Tibial nerve (tissue), 4 donors: Measurements from ENCODE around the gene TNS3. TPM values are rescaled to one million over a fixed set of nuclear protein-coding genes. Genes with fewer than 3 reads are reported as not detected.

ENCODE experiments used
- DNase-seq, 2 donors: peaks; one replicate each; pipeline ENCODE4 v3.0.0-alpha.2; 2019; ENCODE audit warnings: low spot score in 2 of 2
- H3K27ac ChIP-seq, 4 donors: fragments of 200-600 bp; sonication (generic) in 3 of 4; one replicate each; pipeline ENCODE4 v1.5.1; 2017 to 2019; ENCODE audit warnings: mild to moderate bottlenecking in 1 of 4
- H3K27me3 ChIP-seq, 2 donors: fragments of 200-600 bp; sonication (generic) in 1 of 2; one replicate each; pipeline versions ENCODE4 v1.5.1 to v1.6.0; 2017 to 2019
- H3K36me3 ChIP-seq, 3 donors: fragments of 200-600 bp; sonication (generic); one replicate each; pipeline ENCODE4 v1.5.1; 2018 to 2019
- H3K4me1 ChIP-seq, 4 donors: fragments of 200-600 bp; sonication (generic) in 3 of 4; one replicate each; pipeline ENCODE4 v1.5.1; 2017 to 2019
- H3K4me3 ChIP-seq, 4 donors: fragments of 200-600 bp; sonication (generic) in 3 of 4; one replicate each; pipeline ENCODE4 v1.5.1; 2017 to 2019; ENCODE audit warnings: mild to moderate bottlenecking in 1 of 4, moderate library complexity in 1 of 4
- H3K9me3 ChIP-seq, 4 donors: fragments of 200-600 bp; sonication (generic) in 3 of 4; one replicate each; pipeline ENCODE4 v1.5.1; 2017 to 2019
- EP300 ChIP-seq, 2 donors: sonication (generic); formaldehyde crosslinking; IDR thresholded peaks; one replicate each; pipeline ENCODE4 v1.6.1; 2017; ENCODE audit warnings: antibody characterized with exemption in 2 of 2, mild to moderate bottlenecking in 1 of 2
- POLR2A ChIP-seq, 2 donors: fragments of 450-650 bp; IDR thresholded peaks; one replicate each; pipeline ENCODE4 v1.6.1; 2017; ENCODE audit warnings: antibody characterized with exemption in 2 of 2, mild to moderate bottlenecking in 2 of 2, moderate library complexity in 2 of 2
- WGBS, 2 donors: methylation state at CpG; one replicate each; pipeline ENCODE4 v1.1.5; 2018; 5-methylcytosine and 5-hydroxymethylcytosine counted together
- total RNA-seq, 4 donors: library from RNA; depleted of rRNA; stranded (reverse); fragments of >200 nt; gene quantifications; one replicate each; pipeline ENCODE4 v1.1.0, GENCODE V29; 2016
- TF ChIP-seq, protein P1 (sequence below), 5 experiments: fragments of 200-600 bp in 3 of 5; fragments of 450-650 bp in 2 of 5; sonication (generic) in 3 of 5; IDR thresholded peaks; one replicate each; pipeline ENCODE4 v1.5.1; 2016 to 2019; ENCODE audit warnings: antibody characterized with exemption in 5 of 5, mild to moderate bottlenecking in 3 of 5, moderate library complexity in 2 of 5

The TNS3 gene
- total RNA-seq, 4 donors from 2014 or later: 118 to 142 (median 133) TPM

DNA sequence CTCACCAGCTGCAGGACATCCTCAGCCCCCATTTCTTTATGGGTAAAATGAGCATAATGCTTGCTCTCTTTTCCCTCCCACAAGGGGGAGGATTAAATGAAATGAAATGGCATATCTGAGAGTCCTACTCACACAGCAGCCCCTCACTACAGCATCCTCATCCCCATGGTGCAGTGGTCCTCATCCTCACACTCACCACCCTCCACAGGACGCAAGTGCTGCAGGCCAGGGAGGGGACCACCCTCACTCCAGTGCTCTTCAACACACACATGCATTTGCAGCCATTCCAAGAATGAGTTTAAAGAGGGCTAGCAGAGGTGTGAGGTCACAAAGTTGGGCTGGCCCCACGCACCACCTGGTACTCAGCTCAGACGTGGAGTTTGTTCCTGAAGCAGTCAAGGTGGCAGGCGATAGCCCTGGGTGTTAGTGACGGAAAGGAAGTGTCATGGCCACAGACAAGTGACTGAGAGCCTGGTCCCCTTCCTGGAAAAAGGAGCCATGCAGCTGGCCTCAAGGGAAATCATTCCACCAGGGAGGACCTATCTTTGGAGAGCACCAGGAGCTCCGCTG is 234.0 kb downstream of the TNS3 start:
- no peak for DNase-seq
- no peaks in the 10 kb centered on the region for H3K9me3 ChIP-seq
- H3K4me3 ChIP-seq: no peak overlapping the region
- peaks cover 0 to 19% (median 0%) of the 10 kb centered on the region in 3 donors for H3K36me3 ChIP-seq
- H3K27me3 ChIP-seq: no peaks in the 10 kb centered on the region
- WGBS, 2 donors: 87 to 88% methylated on average over 6 of the region's 6 CpGs
- TF ChIP-seq EP300 (IDR thresholded peaks at IDR 0.05): no peak
- TF ChIP-seq, protein P1, sequence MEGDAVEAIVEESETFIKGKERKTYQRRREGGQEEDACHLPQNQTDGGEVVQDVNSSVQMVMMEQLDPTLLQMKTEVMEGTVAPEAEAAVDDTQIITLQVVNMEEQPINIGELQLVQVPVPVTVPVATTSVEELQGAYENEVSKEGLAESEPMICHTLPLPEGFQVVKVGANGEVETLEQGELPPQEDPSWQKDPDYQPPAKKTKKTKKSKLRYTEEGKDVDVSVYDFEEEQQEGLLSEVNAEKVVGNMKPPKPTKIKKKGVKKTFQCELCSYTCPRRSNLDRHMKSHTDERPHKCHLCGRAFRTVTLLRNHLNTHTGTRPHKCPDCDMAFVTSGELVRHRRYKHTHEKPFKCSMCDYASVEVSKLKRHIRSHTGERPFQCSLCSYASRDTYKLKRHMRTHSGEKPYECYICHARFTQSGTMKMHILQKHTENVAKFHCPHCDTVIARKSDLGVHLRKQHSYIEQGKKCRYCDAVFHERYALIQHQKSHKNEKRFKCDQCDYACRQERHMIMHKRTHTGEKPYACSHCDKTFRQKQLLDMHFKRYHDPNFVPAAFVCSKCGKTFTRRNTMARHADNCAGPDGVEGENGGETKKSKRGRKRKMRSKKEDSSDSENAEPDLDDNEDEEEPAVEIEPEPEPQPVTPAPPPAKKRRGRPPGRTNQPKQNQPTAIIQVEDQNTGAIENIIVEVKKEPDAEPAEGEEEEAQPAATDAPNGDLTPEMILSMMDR (IDR thresholded peaks at IDR 0.05): no peak
- no peak for TF ChIP-seq POLR2A (IDR thresholded peaks at IDR 0.05)
- peak overlapping the region in 1 of 4 donors; percentile 73 for H3K27ac ChIP-seq
- peaks cover 0 to 67% (median 15%) of the 10 kb centered on the region in 4 donors for H3K4me1 ChIP-seq

DNA sequence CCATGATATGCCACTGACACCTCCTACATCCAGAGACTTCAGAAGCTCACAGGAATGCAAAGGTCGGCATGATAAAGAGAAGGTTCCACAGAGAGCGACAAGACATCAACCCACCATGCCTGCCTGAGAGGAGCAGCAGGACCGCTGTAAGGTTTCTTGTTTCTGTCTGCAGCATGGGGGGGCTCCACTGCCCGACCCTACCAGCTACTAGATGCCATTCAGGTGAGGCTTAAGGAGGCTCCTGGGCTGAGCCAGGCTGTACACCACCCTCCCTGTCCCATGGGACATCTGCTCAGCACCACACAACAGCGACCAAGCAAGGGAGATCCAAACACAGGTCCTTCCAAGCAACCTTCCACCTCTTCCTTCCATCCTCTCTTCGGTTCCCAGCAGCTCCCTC is 234.6 kb downstream of the TNS3 start:
- WGBS, 2 donors: 91 to 92% methylated on average over 6 of the region's 6 CpGs
- Histone ChIP-seq H3K27ac (peak overlapping the region in 1 of 4 donors; percentile 73), H3K36me3 (peaks cover 0 to 19% (median 0%) of the 10 kb centered on the region in 3 donors), H3K4me1 (peaks cover 0 to 70% (median 15%) of the 10 kb centered on the region in 4 donors), H3K27me3 (no peaks in the 10 kb centered on the region), H3K4me3 (no peak overlapping the region), H3K9me3 (no peaks in the 10 kb centered on the region)
- DNase-seq: no peak
- TF ChIP-seq EP300 (IDR thresholded peaks at IDR 0.05) (no peak), POLR2A (IDR thresholded peaks at IDR 0.05) (no peak)
- TF ChIP-seq, protein P1 (IDR thresholded peaks at IDR 0.05): no peak

DNA sequence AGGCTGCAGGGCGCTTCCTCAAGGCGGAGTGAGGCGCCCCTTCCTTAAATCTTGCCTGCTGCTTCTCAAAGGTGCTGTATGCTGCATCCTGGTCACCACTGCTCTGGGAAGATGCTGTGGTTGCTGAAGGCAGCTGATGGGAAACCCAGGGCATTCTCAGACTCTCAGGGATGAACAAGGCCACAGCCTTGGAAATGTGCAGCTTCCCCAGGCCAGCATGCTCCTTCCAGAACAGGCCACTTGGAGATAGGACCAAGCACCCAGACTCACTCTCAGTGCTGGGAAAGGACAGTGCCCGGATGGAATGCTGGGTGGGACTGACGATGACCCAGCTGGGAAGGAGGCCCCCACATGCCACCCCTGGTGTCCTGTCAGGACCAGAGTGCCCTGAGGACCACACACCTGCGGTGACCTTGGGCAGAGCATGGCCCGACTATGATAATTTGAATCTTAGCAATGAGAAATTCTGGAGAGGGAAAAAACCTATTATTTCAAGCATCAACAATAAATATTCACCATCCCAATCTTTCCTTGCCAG is 235.5 kb downstream of the TNS3 start:
- Histone ChIP-seq H3K27ac (peak overlapping the region in 1 of 4 donors; percentile 20), H3K27me3 (no peaks in the 10 kb centered on the region), H3K4me3 (no peak overlapping the region), H3K4me1 (peaks cover 0 to 63% (median 15%) of the 10 kb centered on the region in 4 donors), H3K36me3 (peaks cover 0 to 19% (median 0%) of the 10 kb centered on the region in 3 donors), H3K9me3 (no peaks in the 10 kb centered on the region)
- DNase-seq: no peak
- no peak for TF ChIP-seq POLR2A (IDR thresholded peaks at IDR 0.05)
- TF ChIP-seq EP300 (IDR thresholded peaks at IDR 0.05): no peak
- TF ChIP-seq, protein P1 (IDR thresholded peaks at IDR 0.05): no peak
- WGBS, 2 donors: 92 to 93% methylated on average over 5 to 7 of the region's 7 CpGs

DNA sequence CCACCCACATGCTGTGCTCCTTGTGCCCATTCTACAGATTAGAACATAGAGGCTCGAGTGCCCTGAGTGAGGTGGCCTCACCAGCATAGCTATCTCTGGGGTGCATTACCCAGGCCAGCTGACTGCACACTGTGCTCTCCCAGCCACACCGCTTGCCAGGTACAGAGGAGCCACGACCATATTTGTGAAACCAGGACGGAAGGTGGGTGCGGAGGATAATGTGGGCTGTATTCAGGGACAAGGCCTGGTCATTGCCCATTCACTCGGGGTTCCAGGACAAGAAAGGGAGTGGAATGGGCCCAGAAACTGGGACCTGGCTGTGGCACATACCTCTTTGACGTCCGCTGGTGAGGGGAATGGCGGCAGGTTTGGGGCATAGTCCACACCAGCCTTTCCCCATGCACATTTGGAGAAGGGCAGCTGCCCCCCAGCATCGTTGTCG is 236.0 kb downstream of the TNS3 start:
- no peak for DNase-seq
- Histone ChIP-seq H3K9me3 (no peaks in the 10 kb centered on the region), H3K36me3 (peaks cover 0 to 19% (median 0%) of the 10 kb centered on the region in 3 donors), H3K4me3 (no peak overlapping the region), H3K27me3 (no peaks in the 10 kb centered on the region), H3K4me1 (peaks cover 0 to 57% (median 15%) of the 10 kb centered on the region in 4 donors), H3K27ac (peak overlapping the region in 2 of 4 donors; percentile 20 to 21)
- 89 to 98% methylated on average over 9 to 11 of the region's 11 CpGs for WGBS, 2 donors
- TF ChIP-seq EP300 (IDR thresholded peaks at IDR 0.05) (no peak), POLR2A (IDR thresholded peaks at IDR 0.05) (no peak)
- TF ChIP-seq, protein P1 (IDR thresholded peaks at IDR 0.05): no peak
